AML-193 (cell line): ENCODE results near the gene LIME1.

ENCODE experiments used
- DNase-seq, 2 experiments: peaks; one replicate each; lab custom pipeline; 2025; lab: John Stamatoyannopoulos, UW

LIME1 gene

DNA sequence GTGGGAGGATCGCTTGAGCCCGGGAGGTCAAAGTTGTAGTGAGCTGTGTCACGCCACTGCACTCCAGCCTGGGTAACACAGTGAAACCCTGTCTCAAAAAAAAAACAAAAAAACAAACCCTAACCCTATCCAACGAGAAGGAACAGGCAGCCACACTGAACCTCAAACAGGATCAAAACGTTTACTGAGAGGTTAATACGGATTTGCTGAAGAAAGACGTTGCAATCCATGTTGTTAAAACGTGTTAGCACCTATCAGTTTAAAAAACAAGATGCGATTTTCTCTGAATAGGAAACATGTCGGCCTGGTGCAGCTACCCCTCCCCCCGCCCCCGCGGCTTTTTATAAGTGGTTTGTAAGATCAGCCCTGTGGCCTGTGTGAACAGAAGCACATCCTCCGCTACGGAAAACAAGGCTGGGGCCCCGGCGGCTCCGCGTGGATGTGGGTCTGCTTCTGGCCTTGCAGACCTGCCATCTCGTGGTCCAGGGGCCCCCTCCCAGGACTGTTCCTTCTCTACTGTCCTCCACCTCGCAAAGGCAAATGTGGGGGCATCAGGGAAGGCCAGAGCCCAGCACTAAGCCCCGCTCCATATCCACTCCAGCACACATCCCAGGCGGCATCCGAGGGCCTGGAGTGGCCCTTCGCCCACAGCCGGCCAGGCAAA, 14.5 kb downstream of the LIME1 start:
- DNase-seq, result no peak

DNA sequence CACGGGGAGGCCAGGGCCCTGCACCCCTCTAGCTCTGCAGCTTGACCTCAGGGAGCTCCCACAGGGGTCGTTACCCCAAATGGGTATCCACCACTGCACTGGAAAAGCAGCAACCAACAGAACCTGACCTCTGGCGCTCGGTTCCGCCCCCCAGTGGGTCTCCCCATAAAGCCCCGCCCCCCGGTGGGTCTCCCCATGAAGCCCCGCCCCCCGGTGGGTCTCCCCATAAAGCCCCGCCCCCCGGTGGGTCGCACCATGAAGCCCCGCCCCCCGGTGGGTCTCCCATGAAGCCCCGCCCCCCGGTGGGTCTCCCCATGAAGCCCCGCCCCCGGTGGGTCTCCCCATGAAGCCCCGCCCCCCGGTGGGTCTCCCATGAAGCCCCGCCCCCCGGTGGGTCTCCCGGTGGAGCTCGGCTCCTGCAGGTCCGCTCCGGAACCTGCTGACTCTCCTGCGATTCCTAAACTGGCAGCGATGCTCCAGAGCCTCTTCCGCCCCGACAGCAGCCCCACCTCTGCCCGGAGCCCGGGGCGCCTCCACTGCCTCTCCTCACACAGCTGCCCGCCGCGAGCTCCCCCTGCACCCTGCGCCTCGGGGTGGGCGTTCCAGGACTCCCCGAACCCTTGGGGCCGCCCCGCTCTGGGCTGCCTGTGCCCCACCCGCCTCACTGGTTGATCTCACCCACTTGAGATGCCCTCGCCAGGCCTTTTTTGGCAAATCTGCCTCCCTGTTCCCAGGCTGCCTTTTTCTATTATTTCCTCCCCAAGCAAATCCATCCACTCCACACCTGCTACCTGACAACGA, 15.2 kb downstream of the LIME1 start:
- no peak for DNase-seq

DNA sequence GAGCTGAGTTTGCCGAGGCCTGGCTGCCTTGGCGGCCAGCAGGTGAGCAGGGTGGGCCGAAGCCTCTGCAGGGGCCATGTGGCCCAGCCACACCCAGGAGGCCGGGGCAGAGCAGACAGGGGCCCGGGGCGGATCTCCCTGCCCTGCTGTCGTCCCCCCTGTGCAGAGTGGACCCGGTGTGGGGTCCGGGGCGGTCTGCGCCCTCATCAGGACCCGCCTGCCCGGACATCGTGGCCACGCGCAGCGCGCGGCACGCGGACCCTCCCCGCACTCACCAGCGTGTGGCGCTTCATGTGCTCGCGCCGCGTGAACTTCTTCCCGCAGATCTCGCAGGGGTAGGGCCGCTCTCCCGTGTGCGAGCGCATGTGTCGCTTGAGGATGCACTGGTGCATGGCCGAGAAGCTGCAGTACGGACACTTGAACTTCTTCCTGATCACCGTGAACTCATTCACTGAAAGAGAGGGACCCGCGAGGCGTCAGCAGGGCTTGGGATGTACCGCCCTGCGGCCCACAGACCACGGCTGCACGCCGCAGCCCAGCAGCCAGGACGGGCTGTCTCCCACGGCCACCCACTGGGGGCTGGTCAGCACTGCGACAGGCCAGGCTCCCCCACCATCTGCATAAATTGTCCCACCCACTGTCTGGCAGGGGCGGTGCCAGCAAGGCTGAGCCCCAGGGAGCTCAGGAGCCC, 16.1 kb downstream of the LIME1 start:
- no peak for DNase-seq

GRCh38 chr20:63753381-63753780, 16.9 kb downstream of the LIME1 start:
- no peak for DNase-seq

DNA sequence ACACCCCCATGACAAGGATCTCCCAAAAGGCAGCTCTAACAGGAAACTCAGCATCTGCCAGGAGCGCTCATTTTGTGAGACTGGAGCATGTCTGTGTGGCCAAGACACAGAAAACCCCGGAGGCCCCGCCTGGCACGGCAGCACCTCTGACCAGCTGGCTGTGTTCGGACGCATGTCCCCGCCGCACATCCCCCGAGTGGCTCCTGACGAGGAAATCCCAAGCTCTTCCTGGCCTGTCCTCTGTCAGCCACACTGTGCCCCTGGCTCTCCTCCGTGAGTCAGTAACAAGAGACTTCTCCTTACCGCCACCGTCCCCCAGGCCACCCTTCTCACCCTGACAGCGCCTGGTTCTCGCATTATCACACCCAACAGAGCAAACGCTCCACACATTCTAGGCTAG, 17.5 kb downstream of the LIME1 start:
- no peak for DNase-seq

- DNase-seq, result no peak
Observed at GRCh38 chr20:63755933-63756647, 19.6 kb downstream of the LIME1 start.

- no peak for DNase-seq
Observed at GRCh38 chr20:63756648-63756991, 20.2 kb downstream of the LIME1 start.

GRCh38 chr20:63758152-63758551, 21.7 kb downstream of the LIME1 start:
- no peak for DNase-seq

- no peak for DNase-seq
Observed at GRCh38 chr20:63759377-63759901, 23.0 kb downstream of the LIME1 start.

DNA sequence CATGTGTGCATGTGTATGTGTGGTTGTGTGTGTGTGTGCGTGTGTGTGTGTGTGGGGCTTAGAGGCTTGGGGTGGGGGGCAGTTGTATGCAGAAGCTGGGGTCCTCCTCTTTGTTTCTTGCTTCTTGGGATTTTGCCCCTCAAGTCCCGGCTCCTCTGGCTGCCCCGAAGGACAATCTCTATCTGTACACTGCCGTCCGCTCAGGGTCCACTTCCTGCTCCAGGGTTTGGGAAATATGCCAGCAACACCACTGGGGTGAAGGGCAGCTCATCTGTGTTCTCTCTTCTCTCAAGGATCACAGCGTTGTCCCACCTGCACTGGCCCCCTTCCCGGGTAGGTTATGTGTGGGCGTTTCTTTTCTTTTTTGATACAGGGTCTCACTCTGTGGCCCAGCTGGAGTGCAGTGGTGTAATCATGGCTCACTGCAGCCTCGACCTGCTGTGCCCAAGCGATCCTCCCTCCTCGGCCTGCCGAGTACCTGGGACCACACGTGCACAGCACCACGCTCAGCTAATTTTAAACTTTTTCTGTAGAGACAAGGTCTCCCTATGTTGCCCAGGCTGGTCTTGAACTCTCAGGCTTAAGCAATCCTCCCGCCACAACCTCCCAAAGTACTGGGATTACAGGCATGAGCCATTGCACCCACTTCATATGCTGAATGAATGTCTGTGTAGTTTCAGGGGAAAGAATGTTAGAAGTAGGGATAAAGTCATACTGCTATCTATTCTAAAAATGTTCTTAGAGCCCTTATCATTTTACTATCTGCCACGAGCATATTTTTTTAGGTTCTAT, 28.8 kb downstream of the LIME1 start:
- no peak for DNase-seq

DNA sequence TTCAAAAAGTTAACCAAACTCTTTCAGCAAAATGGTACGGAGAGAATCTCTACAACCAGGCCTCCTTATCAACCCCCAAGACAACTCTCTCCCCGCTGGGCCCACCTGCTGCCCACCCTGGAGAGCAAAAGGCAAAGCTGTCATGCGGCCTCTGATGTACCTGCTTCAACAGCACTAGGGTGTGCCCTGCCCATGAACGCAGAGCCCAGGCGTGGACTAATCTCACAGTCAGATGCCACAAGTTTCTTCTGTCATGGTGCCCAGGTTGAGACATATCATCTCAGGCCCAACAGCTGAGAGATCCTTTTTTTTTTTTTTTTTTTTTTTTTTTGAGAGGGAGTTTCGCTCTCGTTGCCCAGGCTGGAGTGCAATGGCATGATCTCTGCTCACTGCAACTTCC, 29.4 kb downstream of the LIME1 start:
- DNase-seq, result no peak

DNA sequence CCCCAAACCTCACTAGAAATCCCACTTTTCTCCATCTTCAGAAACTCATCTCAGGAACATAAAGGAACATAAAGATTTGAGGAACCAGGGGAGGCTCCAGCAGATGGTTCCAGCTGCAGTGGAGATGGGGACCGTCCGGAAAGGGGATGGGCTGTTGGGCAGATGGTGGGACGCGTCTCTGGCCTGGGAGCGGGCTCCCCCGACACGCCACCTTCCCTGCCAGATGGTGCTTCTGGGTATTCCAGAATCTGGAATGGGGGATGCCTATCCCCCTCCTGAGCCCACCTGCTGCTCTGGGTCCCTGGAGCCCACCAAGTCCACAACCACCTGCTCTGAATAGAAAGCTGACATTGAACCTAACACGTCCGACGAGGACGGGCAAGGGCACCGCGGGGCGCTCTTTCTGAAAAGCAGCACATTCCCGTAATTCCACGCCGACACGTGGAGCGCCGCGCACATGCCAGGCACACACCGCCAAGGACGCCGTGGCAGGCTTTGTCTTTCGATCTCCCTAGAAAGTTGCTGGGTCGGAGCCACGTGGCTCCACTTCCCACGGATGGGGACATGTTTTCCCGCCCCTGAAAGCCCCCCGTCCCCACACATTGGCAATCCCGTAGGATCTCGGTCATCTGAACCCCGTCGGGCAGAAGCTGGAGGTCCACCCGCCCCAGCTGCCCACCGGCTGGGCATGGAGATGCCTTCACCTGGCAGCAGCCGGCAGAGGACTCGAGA, 30.4 kb downstream of the LIME1 start:
- DNase-seq, result no peak

DNA sequence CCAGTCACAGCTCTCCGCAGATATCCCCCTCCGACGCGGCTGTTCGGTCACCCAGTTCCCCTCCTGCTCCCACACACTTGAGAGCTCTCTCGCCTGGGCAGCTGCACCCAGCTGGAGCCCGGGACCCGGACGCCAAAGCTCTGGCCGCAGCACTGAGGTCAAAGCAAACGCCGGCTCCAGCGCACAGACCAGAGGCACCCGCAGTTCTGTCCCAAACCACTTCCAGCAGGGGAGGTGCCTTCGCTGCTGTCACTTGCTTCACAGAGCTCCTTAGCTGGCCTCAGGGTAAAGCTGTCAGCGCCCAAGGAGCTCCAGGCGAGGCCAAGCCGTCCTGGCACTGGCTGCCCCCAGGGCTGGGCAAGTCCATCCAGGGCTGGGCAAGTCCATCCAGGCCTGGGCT, 31.0 kb downstream of the LIME1 start:
- no peak for DNase-seq

DNA sequence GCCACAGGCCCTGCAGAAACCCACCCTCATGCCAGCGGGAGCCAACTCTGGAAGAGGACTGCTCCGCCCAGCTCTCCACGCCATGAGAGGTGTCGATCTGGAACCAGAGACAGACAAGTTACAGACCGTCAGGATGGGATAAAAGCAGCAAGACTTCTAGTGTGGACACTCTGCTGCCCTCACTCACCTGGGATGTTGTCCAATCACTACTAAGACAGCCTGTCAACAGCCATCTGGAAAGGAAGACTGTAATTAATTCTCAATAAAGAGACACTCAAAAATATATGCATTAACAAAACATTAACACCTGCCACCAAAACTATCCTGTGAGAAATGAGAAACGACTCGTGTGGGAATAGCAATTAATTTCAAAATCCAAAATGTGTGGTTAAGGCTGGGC, 31.4 kb downstream of the LIME1 start:
- no peak for DNase-seq

DNA sequence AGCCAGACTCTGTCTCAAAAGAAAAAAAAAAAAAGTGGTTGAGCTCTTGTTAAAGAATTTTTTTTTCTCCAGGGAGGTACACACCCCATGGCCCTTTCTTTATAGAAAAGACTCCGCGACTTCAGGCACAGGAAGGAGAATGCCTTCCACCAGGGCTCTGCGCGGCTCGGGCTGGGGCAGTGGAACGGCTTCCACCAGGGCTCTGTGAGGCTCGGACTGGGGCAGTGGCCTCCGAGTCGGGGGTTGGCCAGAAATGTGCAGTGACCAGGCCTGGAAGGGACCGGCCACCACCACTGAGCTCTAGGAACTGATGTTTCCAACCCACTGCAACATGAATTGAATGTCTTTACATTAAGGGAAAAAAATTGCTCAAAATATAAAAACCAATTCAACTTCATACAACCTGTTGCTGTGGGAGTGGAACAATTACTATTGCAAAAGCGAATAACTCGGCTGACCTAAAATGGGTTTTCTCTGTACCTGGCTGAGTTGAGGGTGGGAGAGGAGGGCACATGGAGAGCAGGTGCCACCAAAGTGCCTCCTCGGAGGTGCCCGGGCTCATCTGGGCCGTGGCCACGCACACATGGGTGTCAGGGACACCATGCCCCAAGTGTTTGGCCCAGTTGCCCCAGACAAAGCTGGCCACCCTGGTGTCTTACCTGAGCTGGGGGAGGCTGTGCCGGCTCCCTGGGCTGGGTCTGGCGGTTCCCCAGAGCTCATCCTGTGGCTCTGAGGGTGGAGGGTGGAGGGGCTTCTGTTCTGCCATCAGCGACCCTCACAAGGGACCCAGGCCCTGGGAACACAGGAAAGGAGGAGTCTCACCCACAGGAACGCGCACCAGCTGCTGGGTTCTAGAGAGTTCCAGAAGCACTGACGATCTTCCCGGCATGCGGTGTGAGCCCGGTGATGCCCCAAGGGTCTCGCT, 32.4 kb downstream of the LIME1 start:
- DNase-seq, result no peak

- DNase-seq, result no peak
Observed at GRCh38 chr20:63769891-63770474, 33.5 kb downstream of the LIME1 start.

DNA sequence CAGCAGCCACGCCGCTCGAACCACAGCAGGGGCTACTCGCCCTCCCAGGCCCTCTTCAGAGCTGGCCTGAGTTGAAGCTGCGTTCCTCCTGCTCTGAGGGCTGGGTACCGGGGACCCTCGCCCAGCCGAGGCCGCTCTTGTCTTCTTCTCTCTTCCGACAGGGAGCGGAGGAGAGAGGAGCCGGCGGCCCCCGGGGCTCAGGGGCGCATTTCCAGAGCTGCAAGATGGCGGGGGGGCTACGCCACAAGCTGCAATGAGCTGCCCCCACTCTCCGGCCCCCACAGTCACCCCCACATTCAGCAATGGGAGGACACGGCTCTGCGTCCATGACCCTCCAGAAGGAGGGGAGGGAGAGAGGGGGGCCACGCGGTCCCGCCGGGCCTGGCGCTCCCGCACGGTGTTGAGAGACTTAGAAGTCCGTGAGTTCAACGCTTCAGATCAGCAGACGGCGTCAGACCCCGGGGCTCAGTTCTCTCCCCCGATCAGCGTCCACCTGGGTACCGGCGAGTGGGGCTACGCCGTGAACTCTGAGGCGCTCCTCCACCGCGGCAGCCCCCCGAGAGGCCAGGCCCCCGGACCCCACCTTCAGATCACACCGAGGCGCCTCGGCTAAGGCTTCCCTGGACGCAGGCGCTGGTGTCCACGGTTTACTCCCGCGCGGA, 34.7 kb downstream of the LIME1 start:
- DNase-seq, result no peak

- DNase-seq, result no peak
Observed at GRCh38 chr20:63772781-63773518, 36.5 kb downstream of the LIME1 start.
